HepG2 (cell line): ENCODE measurements around the gene SNRPD3. TPM values are rescaled to one million over a fixed set of nuclear protein-coding genes. Genes with fewer than 3 reads are reported as not detected.

Experiments
- BRCA1 ChIP-seq: sonication (generic); formaldehyde crosslinking; IDR thresholded peaks from 2 replicates; pipeline ENCODE4 v1.4.0; 2020; ENCODE audit warnings: missing genetic modification reagents
- DPF2 ChIP-seq: sonication (generic); formaldehyde crosslinking; IDR thresholded peaks from 2 replicates; pipeline ENCODE4 v1.4.0; 2020; ENCODE audit warnings: mild to moderate bottlenecking, low read depth, missing genetic modification reagents, borderline replicate concordance
- MXI1 ChIP-seq: IDR thresholded peaks from 3 replicates; pipeline ENCODE4 v1.6.1; 2012; ENCODE audit warnings: low read depth, low read length, inconsistent platforms, borderline replicate concordance
- PRMT3 ChIP-seq: sonication (generic); formaldehyde crosslinking; IDR thresholded peaks from 2 replicates; pipeline ENCODE4 v1.8.1; 2022; ENCODE audit warnings: low read depth, mild to moderate bottlenecking, moderate library complexity, missing genetic modification reagents, borderline replicate concordance
- SMARCC2 ChIP-seq: fragments of 450-650 bp; IDR thresholded peaks from 2 replicates; pipeline ENCODE4 v1.6.1; 2017; ENCODE audit warnings: antibody characterized with exemption, mild to moderate bottlenecking
- SNRNP70 ChIP-seq: fragments of 200-400 bp; formaldehyde crosslinking; IDR thresholded peaks from 2 replicates; pipeline ENCODE4 v1.6.1; 2017; ENCODE audit warnings: mild to moderate bottlenecking, low read depth, low read length, moderate library complexity
- TEAD3 ChIP-seq: optimal IDR thresholded peaks from 2 replicates; pipeline ENCODE3; 2016; ENCODE audit warnings: borderline replicate concordance
- ZBTB20 ChIP-seq: sonication (generic); formaldehyde crosslinking; IDR thresholded peaks from 2 replicates; pipeline ENCODE4 v1.8.1; 2023; ENCODE audit warnings: missing genetic modification reagents, low read depth, mild to moderate bottlenecking, borderline replicate concordance
- ZNF564 ChIP-seq: sonication (generic); formaldehyde crosslinking; IDR thresholded peaks from 2 replicates; pipeline ENCODE4 v1.8.1; 2023; ENCODE audit warnings: mild to moderate bottlenecking, missing genetic modification reagents
- ZNF570 ChIP-seq: sonication (generic); formaldehyde crosslinking; IDR thresholded peaks from 2 replicates; pipeline ENCODE4 v1.4.0; 2020; ENCODE audit warnings: mild to moderate bottlenecking, missing genetic modification reagents, borderline replicate concordance
- ZNF788 ChIP-seq: sonication (generic); formaldehyde crosslinking; IDR thresholded peaks from 2 replicates; pipeline ENCODE4 v1.5.0; 2020; ENCODE audit warnings: mild to moderate bottlenecking, missing genetic modification reagents, borderline replicate concordance
- polyA plus RNA-seq, 8 experiments: library from polyadenylated mRNA; depleted of rRNA in 3 of 8; stranded (reverse) in 7 of 8; unstranded in 1 of 8; fragments of >200 nt; fragmentation: Illumina TruSeq in 4 of 8; extraction: Trizol in 4 of 8; gene quantifications; 2 replicates each; pipeline versions ENCODE4 v1.2.1 to v1.2.3, GENCODE V29; 2011 to 2016; ENCODE audit warnings: low read depth in 4 of 8, missing spikeins in 1 of 8, mixed read lengths in 1 of 8; ENCODE audit not compliant: insufficient read depth in 1 of 8
- total RNA-seq, 5 experiments: library from RNA; depleted of rRNA; stranded (reverse); fragments of >200 nt; fragmentation: Illumina TruSeq; extraction: Trizol; gene quantifications; 2 replicates each; pipeline ENCODE4 v1.2.3, GENCODE V29; 2016; ENCODE audit warnings: low read depth in 1 of 5
- TF ChIP-seq, protein P1 (sequence below): sonication (generic); formaldehyde crosslinking; IDR thresholded peaks from 2 replicates; pipeline ENCODE4 v1.5.0; 2020; ENCODE audit warnings: missing genetic modification reagents, mild to moderate bottlenecking, borderline replicate concordance
- TF ChIP-seq, protein P2 (sequence below): sonication (generic); formaldehyde crosslinking; IDR thresholded peaks from 2 replicates; pipeline ENCODE4 v1.4.0; 2020; ENCODE audit warnings: missing genetic modification reagents, low read depth, mild to moderate bottlenecking, borderline replicate concordance
- TF ChIP-seq, protein P3 (sequence below), 2 experiments: sonication (generic) in 1 of 2; formaldehyde crosslinking in 1 of 2; IDR thresholded peaks; 2 replicates each; pipeline versions ENCODE4 v1.4.0 to v1.6.1; 2016 to 2020; ENCODE audit warnings: borderline replicate concordance in 1 of 2, low read depth in 1 of 2, mild to moderate bottlenecking in 1 of 2, missing genetic modification reagents in 1 of 2
- TF ChIP-seq, protein P4 (sequence below): sonication (generic); formaldehyde crosslinking; IDR thresholded peaks from 2 replicates; pipeline ENCODE4 v1.9.0; 2021; ENCODE audit warnings: missing genetic modification reagents, borderline replicate concordance

The SNRPD3 gene
- total and polyA plus RNA-seq, 2 of the 13 experiments (the other 11 are each of a cell fraction or from before 2014, with no cell fraction given): 110 to 209 TPM

DNA sequence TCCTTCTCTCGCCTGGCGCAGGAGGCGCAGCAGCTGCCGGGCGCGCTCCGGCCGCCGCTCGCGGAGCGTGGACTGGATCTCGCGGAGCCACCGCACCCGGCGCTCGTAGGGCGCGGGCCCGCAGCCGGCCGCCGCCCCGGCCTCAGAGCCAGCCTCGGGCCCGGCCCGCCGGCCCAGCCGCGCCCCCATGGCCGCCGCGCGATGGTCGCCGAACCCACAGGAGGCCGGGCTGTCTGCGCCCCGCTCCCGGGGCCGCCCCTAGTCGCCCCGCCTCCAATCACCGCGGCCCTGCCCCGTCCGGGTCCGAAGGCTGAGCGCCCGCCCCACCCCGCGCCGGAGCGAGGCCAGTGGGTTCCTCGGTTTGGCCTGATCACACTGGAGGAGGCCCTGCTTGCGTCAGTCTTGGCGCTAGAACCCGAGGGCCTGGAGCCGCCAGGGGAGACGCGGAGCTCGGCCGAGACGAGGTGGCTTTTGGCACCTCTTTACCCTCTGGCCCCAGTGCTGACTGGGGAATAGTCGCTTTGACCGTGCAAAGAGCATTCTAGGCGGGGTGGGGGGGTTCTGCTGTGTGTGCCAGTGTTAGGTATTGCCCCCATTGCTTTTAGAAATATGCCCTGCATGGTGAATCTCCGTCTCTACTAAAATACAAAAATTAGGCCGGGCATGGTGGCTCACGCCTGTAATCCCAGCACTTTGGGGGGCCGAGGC lies 37.2 kb downstream of the SNRPD3 start, which contains the start of gene LRRC75B (continued):
- TF ChIP-seq, protein P1, sequence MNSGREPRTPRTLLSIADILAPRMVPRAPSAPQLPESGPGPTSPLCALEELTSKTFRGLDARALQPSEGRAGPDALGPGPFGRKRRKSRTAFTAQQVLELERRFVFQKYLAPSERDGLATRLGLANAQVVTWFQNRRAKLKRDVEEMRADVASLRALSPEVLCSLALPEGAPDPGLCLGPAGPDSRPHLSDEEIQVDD: no peak
- TF ChIP-seq, protein P2, sequence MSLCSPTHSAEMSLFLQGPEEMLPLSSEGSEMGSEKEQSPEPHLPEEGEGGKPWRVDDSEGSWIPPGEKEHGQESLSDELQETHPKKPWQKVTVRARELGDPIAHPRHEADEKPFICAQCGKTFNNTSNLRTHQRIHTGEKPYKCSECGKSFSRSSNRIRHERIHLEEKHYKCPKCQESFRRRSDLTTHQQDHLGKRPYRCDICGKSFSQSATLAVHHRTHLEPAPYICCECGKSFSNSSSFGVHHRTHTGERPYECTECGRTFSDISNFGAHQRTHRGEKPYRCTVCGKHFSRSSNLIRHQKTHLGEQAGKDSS (CRISPR knock-in tag): peak; percentile 88
- TF ChIP-seq MXI1: peak; percentile 58; the same call in 1 of the 3 replicates
- TF ChIP-seq, protein P3, sequence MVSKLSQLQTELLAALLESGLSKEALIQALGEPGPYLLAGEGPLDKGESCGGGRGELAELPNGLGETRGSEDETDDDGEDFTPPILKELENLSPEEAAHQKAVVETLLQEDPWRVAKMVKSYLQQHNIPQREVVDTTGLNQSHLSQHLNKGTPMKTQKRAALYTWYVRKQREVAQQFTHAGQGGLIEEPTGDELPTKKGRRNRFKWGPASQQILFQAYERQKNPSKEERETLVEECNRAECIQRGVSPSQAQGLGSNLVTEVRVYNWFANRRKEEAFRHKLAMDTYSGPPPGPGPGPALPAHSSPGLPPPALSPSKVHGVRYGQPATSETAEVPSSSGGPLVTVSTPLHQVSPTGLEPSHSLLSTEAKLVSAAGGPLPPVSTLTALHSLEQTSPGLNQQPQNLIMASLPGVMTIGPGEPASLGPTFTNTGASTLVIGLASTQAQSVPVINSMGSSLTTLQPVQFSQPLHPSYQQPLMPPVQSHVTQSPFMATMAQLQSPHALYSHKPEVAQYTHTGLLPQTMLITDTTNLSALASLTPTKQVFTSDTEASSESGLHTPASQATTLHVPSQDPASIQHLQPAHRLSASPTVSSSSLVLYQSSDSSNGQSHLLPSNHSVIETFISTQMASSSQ (IDR thresholded peaks at IDR 0.05; ENCODE audit: low read depth): no peak
- TF ChIP-seq, protein P3 (CRISPR knock-in tag; IDR thresholded peaks at IDR 0.05; ENCODE audit: borderline replicate concordance): peak; percentile 80; the same call in 1 of the 2 replicates
- no peak for TF ChIP-seq SMARCC2
- TF ChIP-seq, protein P4, sequence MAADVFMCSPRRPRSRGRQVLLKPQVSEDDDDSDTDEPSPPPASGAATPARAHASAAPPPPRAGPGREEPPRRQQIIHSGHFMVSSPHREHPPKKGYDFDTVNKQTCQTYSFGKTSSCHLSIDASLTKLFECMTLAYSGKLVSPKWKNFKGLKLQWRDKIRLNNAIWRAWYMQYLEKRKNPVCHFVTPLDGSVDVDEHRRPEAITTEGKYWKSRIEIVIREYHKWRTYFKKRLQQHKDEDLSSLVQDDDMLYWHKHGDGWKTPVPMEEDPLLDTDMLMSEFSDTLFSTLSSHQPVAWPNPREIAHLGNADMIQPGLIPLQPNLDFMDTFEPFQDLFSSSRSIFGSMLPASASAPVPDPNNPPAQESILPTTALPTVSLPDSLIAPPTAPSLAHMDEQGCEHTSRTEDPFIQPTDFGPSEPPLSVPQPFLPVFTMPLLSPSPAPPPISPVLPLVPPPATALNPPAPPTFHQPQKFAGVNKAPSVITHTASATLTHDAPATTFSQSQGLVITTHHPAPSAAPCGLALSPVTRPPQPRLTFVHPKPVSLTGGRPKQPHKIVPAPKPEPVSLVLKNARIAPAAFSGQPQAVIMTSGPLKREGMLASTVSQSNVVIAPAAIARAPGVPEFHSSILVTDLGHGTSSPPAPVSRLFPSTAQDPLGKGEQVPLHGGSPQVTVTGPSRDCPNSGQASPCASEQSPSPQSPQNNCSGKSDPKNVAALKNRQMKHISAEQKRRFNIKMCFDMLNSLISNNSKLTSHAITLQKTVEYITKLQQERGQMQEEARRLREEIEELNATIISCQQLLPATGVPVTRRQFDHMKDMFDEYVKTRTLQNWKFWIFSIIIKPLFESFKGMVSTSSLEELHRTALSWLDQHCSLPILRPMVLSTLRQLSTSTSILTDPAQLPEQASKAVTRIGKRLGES: no peak
- TF ChIP-seq ZNF570: no peak
- TF ChIP-seq ZBTB20 (CRISPR knock-in tag): no peak
- TF ChIP-seq SNRNP70: no peak
- 0 out of 2 replicates have a peak, but pooled peaks have one; percentile 38 for TF ChIP-seq DPF2 (CRISPR knock-in tag)
- no peak for TF ChIP-seq BRCA1 (CRISPR knock-in tag)
- no peak for TF ChIP-seq ZNF564
- peak; percentile 68; the same call in 1 of the 2 replicates for TF ChIP-seq ZNF788
- no peak for TF ChIP-seq PRMT3 (CRISPR knock-in tag)
- TF ChIP-seq TEAD3 (CRISPR knock-in tag): peak; percentile 43
